ENCODE data around the gene NOC4L.
"Not testable (repeated sequence)": the region's sequence is repeated elsewhere in the genome, so short reads cannot be mapped to it uniquely, and the experiment has no call there.

GRCh38 chr12:132195242-132195641 is 51.0 kb downstream of the NOC4L start:
- TF ChIP-seq, protein P1, sequence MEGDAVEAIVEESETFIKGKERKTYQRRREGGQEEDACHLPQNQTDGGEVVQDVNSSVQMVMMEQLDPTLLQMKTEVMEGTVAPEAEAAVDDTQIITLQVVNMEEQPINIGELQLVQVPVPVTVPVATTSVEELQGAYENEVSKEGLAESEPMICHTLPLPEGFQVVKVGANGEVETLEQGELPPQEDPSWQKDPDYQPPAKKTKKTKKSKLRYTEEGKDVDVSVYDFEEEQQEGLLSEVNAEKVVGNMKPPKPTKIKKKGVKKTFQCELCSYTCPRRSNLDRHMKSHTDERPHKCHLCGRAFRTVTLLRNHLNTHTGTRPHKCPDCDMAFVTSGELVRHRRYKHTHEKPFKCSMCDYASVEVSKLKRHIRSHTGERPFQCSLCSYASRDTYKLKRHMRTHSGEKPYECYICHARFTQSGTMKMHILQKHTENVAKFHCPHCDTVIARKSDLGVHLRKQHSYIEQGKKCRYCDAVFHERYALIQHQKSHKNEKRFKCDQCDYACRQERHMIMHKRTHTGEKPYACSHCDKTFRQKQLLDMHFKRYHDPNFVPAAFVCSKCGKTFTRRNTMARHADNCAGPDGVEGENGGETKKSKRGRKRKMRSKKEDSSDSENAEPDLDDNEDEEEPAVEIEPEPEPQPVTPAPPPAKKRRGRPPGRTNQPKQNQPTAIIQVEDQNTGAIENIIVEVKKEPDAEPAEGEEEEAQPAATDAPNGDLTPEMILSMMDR (conservative IDR thresholded peaks at IDR 0.05; ENCODE audit: low read depth in 2 of 2): not testable (repeated sequence)
- TF ChIP-seq EZH2 (IDR thresholded peaks at IDR 0.05; ENCODE audit: low read depth, unreplicated experiment); POLR2AphosphoS5 (IDR thresholded peaks at IDR 0.05; ENCODE audit: low read depth); EZH2phosphoT487 (IDR thresholded peaks at IDR 0.05; ENCODE audit: unreplicated experiment): not testable (repeated sequence)

Measured in GM23338 (cell line).